HG02678 (cell line): Measurements from ENCODE around the gene P3H3.
"Not testable (repeated sequence)": the region's sequence is repeated elsewhere in the genome, so short reads cannot be mapped to it uniquely, and the experiment has no call there.

ENCODE experiments used
- ATAC-seq: cut with Tn5 transposase; IDR thresholded peaks from one replicate; pipeline ENCODE4 v1.9.1; 2021; ENCODE audit warnings: mild to moderate bottlenecking, moderate library complexity; ENCODE audit not compliant: unreplicated experiment

The P3H3 gene

GRCh38 chr12:6886206-6886999, 58.2 kb downstream of the P3H3 start:
- ATAC-seq: not testable (repeated sequence)

GRCh38 chr12:6887460-6887859, 59.3 kb downstream of the P3H3 start:
- no peak for ATAC-seq

- no peak for ATAC-seq
Observed at GRCh38 chr12:6888360-6888759, 60.2 kb downstream of the P3H3 start.

- not testable (repeated sequence) for ATAC-seq
Observed at GRCh38 chr12:6888794-6889193, 60.6 kb downstream of the P3H3 start.
